Medulla oblongata (tissue), 1 donor: Measurements from ENCODE around the gene ZNF423.

Source experiments
- DNase-seq: peaks from one replicate; pipeline ENCODE4 v3.0.0-alpha.2; 2015; ENCODE audit errors: extremely low spot score

ZNF423 gene

DNA sequence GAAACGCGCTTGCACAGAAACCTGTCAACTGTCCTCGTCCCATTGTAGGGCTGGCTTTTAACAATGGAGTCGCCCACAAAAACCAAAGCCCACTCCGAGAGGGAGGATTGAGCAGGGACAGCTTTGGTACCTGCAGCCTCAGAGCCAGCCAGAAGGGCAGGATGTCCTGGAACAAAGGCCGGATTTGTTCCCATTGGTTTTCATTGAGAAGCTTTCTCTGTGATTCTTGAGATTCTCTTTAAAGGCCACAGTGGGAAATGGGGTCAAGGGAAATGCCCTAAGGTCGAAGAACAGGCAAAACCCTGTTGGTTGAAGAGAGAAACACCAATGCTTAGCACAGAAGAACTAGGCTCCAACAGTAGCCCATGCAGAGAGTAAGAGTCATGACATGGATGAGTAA lies 416.9 kb downstream of the ZNF423 start:
- no peak for DNase-seq
